ENCODE measurements around the gene RNLS. TPM values are rescaled to one million over a fixed set of nuclear protein-coding genes. Genes with fewer than 3 reads are reported as not detected.

RNLS gene
- total RNA-seq, 2 experiments from 2014 or later, result 0.95 to 2.7 TPM

- CTCF ChIA-PET, result no interaction called here
- Histone ChIP-seq H3K27me3 (ENCODE audit: control insufficient read depth in 1 of 2, insufficient read depth in 2 of 2, low read length in 2 of 2) (no peaks in the 10 kb centered on the region), H3K9me3 (ENCODE audit: control insufficient read depth in 1 of 2, insufficient read depth in 1 of 2, low read length in 2 of 2) (peaks cover 11 to 24% of the 10 kb centered on the region in 2 experiments), H3K4me1 (ENCODE audit: insufficient read depth, low read length) (no peaks in the 10 kb centered on the region), H3K27ac (ENCODE audit: low read depth in 1 of 2, low read length in 2 of 2) (no peak overlapping the region), H3K36me3 (ENCODE audit: insufficient read depth, low read length) (no peaks in the 10 kb centered on the region), H3K4me3 (ENCODE audit: low read length) (no peak overlapping the region)
- peaks cover 32% of the 10 kb centered on the region for H3K36me3 Mint-ChIP-seq (ENCODE audit: low read depth)
- TF ChIP-seq CTCF (IDR thresholded peaks at IDR 0.05), result no peak
- H3K27me3 Mint-ChIP-seq, result no peaks in the 10 kb centered on the region
- H3K27ac Mint-ChIP-seq, result no peak overlapping the region
- H3K9me3 Mint-ChIP-seq, result peaks cover 22% of the 10 kb centered on the region
- peaks cover 5% of the 10 kb centered on the region for H3K4me1 Mint-ChIP-seq (ENCODE audit: low read depth)
- peak in 3 of 14 experiments; percentile 6 to 24 (median 8) for DNase-seq
- POLR2A ChIA-PET, result interaction anchor here (1.0 kb wide), 1 partner anchor 456 kb away, joined by 3 read pairs; no protein-coding TSS in a partner anchor
- intact Hi-C loops (cut with DNase I, micrococcal nuclease), result no loop called here
- no peak overlapping the region for H3K4me3 Mint-ChIP-seq
- no peak for ATAC-seq (ENCODE audit: poor library complexity)
These were observed 264.3 kb downstream of the RNLS start for GRCh38 chr10:88318803-88319202.

- POLR2A ChIA-PET, result no interaction called here
These were observed 266.0 kb downstream of the RNLS start for GRCh38 chr10:88317099-88317498.

GRCh38 chr10:88316292-88316861, 266.7 kb downstream of the RNLS start:
- H3K9me3 Mint-ChIP-seq, result peaks cover 15% of the 10 kb centered on the region
- peaks cover 11 to 24% of the 10 kb centered on the region in 2 experiments for H3K9me3 ChIP-seq (ENCODE audit: control insufficient read depth in 1 of 2, insufficient read depth in 1 of 2, low read length in 2 of 2)
- no peaks in the 10 kb centered on the region for H3K4me1 ChIP-seq (ENCODE audit: insufficient read depth, low read length)
- POLR2A ChIA-PET, result no interaction called here
- intact Hi-C loops (cut with DNase I, micrococcal nuclease), result no loop called here
- no peak for DNase-seq
- peaks cover 5% of the 10 kb centered on the region for H3K4me1 Mint-ChIP-seq (ENCODE audit: low read depth)
- H3K36me3 Mint-ChIP-seq (ENCODE audit: low read depth), result peaks cover 25% of the 10 kb centered on the region
- TF ChIP-seq CTCF (IDR thresholded peaks at IDR 0.05), result no peak
- H3K36me3 ChIP-seq (ENCODE audit: insufficient read depth, low read length), result no peaks in the 10 kb centered on the region
- H3K4me3 Mint-ChIP-seq, result no peak overlapping the region
- H3K27me3 ChIP-seq (ENCODE audit: control insufficient read depth in 1 of 2, insufficient read depth in 2 of 2, low read length in 2 of 2), result no peaks in the 10 kb centered on the region
- H3K4me3 ChIP-seq (ENCODE audit: low read length), result no peak overlapping the region
- CTCF ChIA-PET, result no interaction called here
- H3K27ac ChIP-seq (ENCODE audit: low read depth in 1 of 2, low read length in 2 of 2), result no peak overlapping the region
- no peaks in the 10 kb centered on the region for H3K27me3 Mint-ChIP-seq
- H3K27ac Mint-ChIP-seq, result no peak overlapping the region
- ATAC-seq (ENCODE audit: poor library complexity), result no peak

More at GRCh38 chr10:88317099-88317498, 266.0 kb downstream of the RNLS start:
- Histone ChIP-seq H3K27ac (ENCODE audit: low read depth in 1 of 2, low read length in 2 of 2) (no peak overlapping the region), H3K27me3 (ENCODE audit: control insufficient read depth in 1 of 2, insufficient read depth in 2 of 2, low read length in 2 of 2) (no peaks in the 10 kb centered on the region), H3K4me1 (ENCODE audit: insufficient read depth, low read length) (no peaks in the 10 kb centered on the region), H3K36me3 (ENCODE audit: insufficient read depth, low read length) (no peaks in the 10 kb centered on the region), H3K9me3 (ENCODE audit: control insufficient read depth in 1 of 2, insufficient read depth in 1 of 2, low read length in 2 of 2) (peaks cover 11 to 24% of the 10 kb centered on the region in 2 experiments), H3K4me3 (ENCODE audit: low read length) (no peak overlapping the region)
- Mint-ChIP-seq H3K9me3 (peaks cover 15% of the 10 kb centered on the region), H3K27me3 (no peaks in the 10 kb centered on the region), H3K4me1 (ENCODE audit: low read depth) (peaks cover 5% of the 10 kb centered on the region), H3K27ac (no peak overlapping the region), H3K36me3 (ENCODE audit: low read depth) (peaks cover 25% of the 10 kb centered on the region), H3K4me3 (no peak overlapping the region)
- ATAC-seq (ENCODE audit: poor library complexity), result no peak
- no peak for DNase-seq
- CTCF ChIA-PET, result no interaction called here
- no peak for TF ChIP-seq CTCF (IDR thresholded peaks at IDR 0.05)
- intact Hi-C loops (cut with DNase I, micrococcal nuclease), result no loop called here

All from CD4-positive, alpha-beta T cell (primary cell).